Smooth muscle cell (in vitro differentiated cells): Measurements from ENCODE around the gene FSIP1. TPM values are rescaled to one million over a fixed set of nuclear protein-coding genes. Genes with fewer than 3 reads are reported as not detected.

Experiments
- DNase-seq: peaks from one replicate; lab custom pipeline; 2025; ENCODE audit not compliant: unreplicated experiment; lab: John Stamatoyannopoulos, UW
- H2AFZ ChIP-seq: fragments of 200-600 bp; sonication (generic); 2 replicates; pipeline ENCODE4 v1.6.0; 2016; ENCODE audit warnings: antibody characterized with exemption, low read depth, mild to moderate bottlenecking
- H3F3A ChIP-seq: fragments of 200-600 bp; sonication (generic); 2 replicates; pipeline ENCODE4 v1.6.0; 2017; ENCODE audit warnings: antibody characterized with exemption, low read depth
- H3K27ac ChIP-seq: fragments of 200-600 bp; sonication (generic); 2 replicates; pipeline ENCODE4 v1.5.1; 2016; ENCODE audit warnings: low read depth, mild to moderate bottlenecking
- H3K27me3 ChIP-seq: fragments of 200-600 bp; sonication (generic); 2 replicates; pipeline ENCODE4 v1.6.1; 2016; ENCODE audit warnings: low read depth, mild to moderate bottlenecking
- H3K36me3 ChIP-seq: fragments of 200-600 bp; sonication (generic); 2 replicates; pipeline ENCODE4 v1.5.1; 2016; ENCODE audit warnings: low read depth
- H3K4me1 ChIP-seq: fragments of 200-600 bp; sonication (generic); 2 replicates; pipeline ENCODE4 v1.5.1; 2016; ENCODE audit warnings: low read depth
- H3K4me2 ChIP-seq: fragments of 200-600 bp; sonication (generic); 2 replicates; pipeline ENCODE4 v1.6.0; 2016; ENCODE audit warnings: mild to moderate bottlenecking
- H3K4me3 ChIP-seq: fragments of 200-600 bp; sonication (generic); 2 replicates; pipeline ENCODE4 v1.5.1; 2016; ENCODE audit warnings: mild to moderate bottlenecking
- H3K79me2 ChIP-seq: fragments of 200-600 bp; sonication (generic); 2 replicates; pipeline ENCODE4 v1.6.0; 2016; ENCODE audit warnings: low read depth, mild to moderate bottlenecking
- H3K9ac ChIP-seq: fragments of 200-600 bp; sonication (generic); 2 replicates; pipeline ENCODE4 v1.6.0; 2016; ENCODE audit warnings: low read depth
- H3K9me3 ChIP-seq: fragments of 200-600 bp; sonication (generic); replicated peaks from 2 replicates; pipeline ENCODE4 v1.5.1; 2016; ENCODE audit warnings: low read depth
- H4K20me1 ChIP-seq: fragments of 200-600 bp; sonication (generic); 2 replicates; pipeline ENCODE4 v1.6.0; 2016; ENCODE audit warnings: low read depth
- CTCF ChIP-seq: fragments of 200-600 bp; sonication (generic); IDR thresholded peaks from 2 replicates; pipeline ENCODE4 v1.5.1; 2017; ENCODE audit warnings: borderline replicate concordance, mild to moderate bottlenecking, antibody characterized with exemption; ENCODE audit not compliant: insufficient read depth, poor library complexity, severe bottlenecking
- WGBS: methylation state at CpG from one replicate; pipeline ENCODE4 v1.1.7; 2016; ENCODE audit warnings: low lambda C conversion rate; 5-methylcytosine and 5-hydroxymethylcytosine counted together
- polyA plus RNA-seq: library from polyadenylated mRNA; unstranded; fragments of >200 nt; fragmentation: Nextera tagmentation; extraction: Ambion mirVana; gene quantifications from 2 replicates; pipeline ENCODE4 v1.2.1, GENCODE V29; 2016
- total RNA-seq: library from RNA; depleted of rRNA; stranded (reverse); fragments of >200 nt; gene quantifications from 2 replicates; pipeline ENCODE4 v1.2.3, GENCODE V29; 2014

FSIP1 gene
- total and polyA plus RNA-seq, 2 experiments from 2014 or later = 0.13 to 0.43 TPM

GRCh38 chr15:39665629-39666250 lies 116.9 kb downstream of the FSIP1 start:
- H3K79me2 ChIP-seq = no peaks in the 10 kb centered on the region
- peaks cover 24% of the 10 kb centered on the region for H3K4me1 ChIP-seq
- H4K20me1 ChIP-seq = no peaks in the 10 kb centered on the region
- no peak overlapping the region for H3K4me2 ChIP-seq
- no peak for TF ChIP-seq CTCF
- H2AFZ ChIP-seq = peak overlapping the region; percentile 54
- no peaks in the 10 kb centered on the region for H3F3A ChIP-seq
- WGBS = 64% methylated on average over 4 of the region's 4 CpGs
- H3K36me3 ChIP-seq = no peaks in the 10 kb centered on the region
- H3K4me3 ChIP-seq = no peak overlapping the region
- H3K27ac ChIP-seq = peak overlapping the region; percentile 41
- no peaks in the 10 kb centered on the region for H3K9me3 ChIP-seq
- no peaks in the 10 kb centered on the region for H3K27me3 ChIP-seq
- H3K9ac ChIP-seq = no peak overlapping the region
- no peak for DNase-seq

- TF ChIP-seq CTCF = no peak
- no peak overlapping the region for H3K27ac ChIP-seq
- 98% methylated on average over 2 of the region's 2 CpGs for WGBS
- no peaks in the 10 kb centered on the region for H3F3A ChIP-seq
- H3K4me3 ChIP-seq = no peak overlapping the region
- no peaks in the 10 kb centered on the region for H3K9me3 ChIP-seq
- H3K4me1 ChIP-seq = peaks cover 24% of the 10 kb centered on the region
- no peak for DNase-seq
- no peak overlapping the region for H2AFZ ChIP-seq
- H3K27me3 ChIP-seq = no peaks in the 10 kb centered on the region
- H3K36me3 ChIP-seq = no peaks in the 10 kb centered on the region
- no peak overlapping the region for H3K4me2 ChIP-seq
- H3K9ac ChIP-seq = no peak overlapping the region
- H3K79me2 ChIP-seq = no peaks in the 10 kb centered on the region
- no peaks in the 10 kb centered on the region for H4K20me1 ChIP-seq
Measured at GRCh38 chr15:39663704-39664250, 118.9 kb downstream of the FSIP1 start.

- H3F3A ChIP-seq = no peaks in the 10 kb centered on the region
- no peak overlapping the region for H3K4me3 ChIP-seq
- H2AFZ ChIP-seq = no peak overlapping the region
- DNase-seq = no peak
- H3K9ac ChIP-seq = no peak overlapping the region
- H3K4me2 ChIP-seq = no peak overlapping the region
- no peaks in the 10 kb centered on the region for H3K36me3 ChIP-seq
- H3K27me3 ChIP-seq = no peaks in the 10 kb centered on the region
- H3K27ac ChIP-seq = no peak overlapping the region
- TF ChIP-seq CTCF = no peak
- H4K20me1 ChIP-seq = no peaks in the 10 kb centered on the region
- no peaks in the 10 kb centered on the region for H3K79me2 ChIP-seq
- peaks cover 14% of the 10 kb centered on the region for H3K4me1 ChIP-seq
- no peaks in the 10 kb centered on the region for H3K9me3 ChIP-seq
Measured at GRCh38 chr15:39661776-39662175, 120.9 kb downstream of the FSIP1 start.

- no peak for TF ChIP-seq CTCF
- no peak overlapping the region for H3K27ac ChIP-seq
- no peaks in the 10 kb centered on the region for H3K4me1 ChIP-seq
- no peaks in the 10 kb centered on the region for H3F3A ChIP-seq
- no peak overlapping the region for H3K9ac ChIP-seq
- no peak for DNase-seq
- no peak overlapping the region for H2AFZ ChIP-seq
- H3K4me3 ChIP-seq = no peak overlapping the region
- H3K36me3 ChIP-seq = no peaks in the 10 kb centered on the region
- 97% methylated on average over 3 of the region's 3 CpGs for WGBS
- no peaks in the 10 kb centered on the region for H3K79me2 ChIP-seq
- H3K9me3 ChIP-seq = no peaks in the 10 kb centered on the region
- H3K27me3 ChIP-seq = no peaks in the 10 kb centered on the region
- H4K20me1 ChIP-seq = no peaks in the 10 kb centered on the region
- no peak overlapping the region for H3K4me2 ChIP-seq
Measured at GRCh38 chr15:39658740-39659139, 123.9 kb downstream of the FSIP1 start.
